ENCODE measurements around the gene NUDCD3.

Gene NUDCD3

GRCh38 chr7:44381494-44382220 is 108.8 kb downstream of the NUDCD3 start:
- DNase-seq: no peak

- DNase-seq: no peak
These were observed 109.5 kb downstream of the NUDCD3 start for GRCh38 chr7:44380831-44381493.

GRCh38 chr7:44380189-44380830 is 110.1 kb downstream of the NUDCD3 start:
- no peak for DNase-seq

GRCh38 chr7:44379366-44380188 is 110.9 kb downstream of the NUDCD3 start:
- no peak for DNase-seq

- DNase-seq: no peak
These were observed 111.7 kb downstream of the NUDCD3 start for GRCh38 chr7:44378744-44379143.

GRCh38 chr7:44377681-44378421 is 112.6 kb downstream of the NUDCD3 start:
- no peak for DNase-seq

GRCh38 chr7:44377134-44377463 is 113.4 kb downstream of the NUDCD3 start:
- no peak for DNase-seq

- no peak for DNase-seq
These were observed 113.9 kb downstream of the NUDCD3 start for GRCh38 chr7:44376429-44377133.

GRCh38 chr7:44375926-44376342 is 114.5 kb downstream of the NUDCD3 start:
- DNase-seq: no peak

- no peak for DNase-seq
These were observed 115.2 kb downstream of the NUDCD3 start for GRCh38 chr7:44375236-44375699.

GRCh38 chr7:44374007-44374763 is 116.3 kb downstream of the NUDCD3 start:
- no peak for DNase-seq

- no peak for DNase-seq
These were observed 117.1 kb downstream of the NUDCD3 start for GRCh38 chr7:44373418-44373740.

- no peak for DNase-seq
These were observed 117.7 kb downstream of the NUDCD3 start for GRCh38 chr7:44372560-44373417.

GRCh38 chr7:44368885-44369284 is 121.6 kb downstream of the NUDCD3 start:
- DNase-seq: no peak

GRCh38 chr7:44368455-44368854 is 122.0 kb downstream of the NUDCD3 start:
- DNase-seq: no peak

- no peak for DNase-seq
These were observed 122.9 kb downstream of the NUDCD3 start for GRCh38 chr7:44367475-44368043.

- DNase-seq: no peak
These were observed 123.5 kb downstream of the NUDCD3 start for GRCh38 chr7:44366986-44367385.

GRCh38 chr7:44353668-44354067 is 136.8 kb downstream of the NUDCD3 start:
- no peak for DNase-seq

GRCh38 chr7:44348851-44349781 is 141.3 kb downstream of the NUDCD3 start:
- DNase-seq: no peak
